ENCODE measurements around the gene PURA. TPM values are rescaled to one million over a fixed set of nuclear protein-coding genes. Genes with fewer than 3 reads are reported as not detected.

The PURA gene
- total and polyA plus RNA-seq, 10 donors = 2.8 to 36.2 (median 23.1) TPM

GRCh38 chr5:140134277-140134935, 20.5 kb downstream of the PURA start:
- WGBS, 5 donors = 90 to 96% (median 93%) methylated on average over 2 of the region's 2 CpGs
- intact Hi-C loops (cut with DNase I; ENCODE audit: low total_unique reads) = no loop called here
- TF ChIP-seq POLR2AphosphoS5 (IDR thresholded peaks at IDR 0.05) (no peak), POLR2A (IDR thresholded peaks at IDR 0.05) (no peak), CTCF (IDR thresholded peaks at IDR 0.05 in 8 of 11, conservative IDR thresholded peaks at IDR 0.05 in 3 of 11) (no peak)

GRCh38 chr5:140135127-140135526, 21.2 kb downstream of the PURA start:
- Histone ChIP-seq H3K4me3 (no peak overlapping the region), H3K4me1 (peaks cover 6 to 30% (median 12%) of the 10 kb centered on the region in 6 donors), H3K9me3 (no peaks in the 10 kb centered on the region), H3K27me3 (replicated peaks in 1 of 7) (no peaks in the 10 kb centered on the region), H3K36me3 (no peaks in the 10 kb centered on the region), H3K27ac (no peak overlapping the region)
- TF ChIP-seq POLR2AphosphoS5 (IDR thresholded peaks at IDR 0.05) (no peak), POLR2A (IDR thresholded peaks at IDR 0.05) (no peak), CTCF (IDR thresholded peaks at IDR 0.05 in 8 of 11, conservative IDR thresholded peaks at IDR 0.05 in 3 of 11) (no peak)
- intact Hi-C loops (cut with DNase I; ENCODE audit: low total_unique reads) = no loop called here
- no peak for DNase-seq

More at GRCh38 chr5:140134277-140134935, 20.5 kb downstream of the PURA start:
- H3K27me3 ChIP-seq (replicated peaks in 1 of 7) = no peaks in the 10 kb centered on the region
- H3K4me3 ChIP-seq = no peak overlapping the region
- H3K9me3 ChIP-seq = no peaks in the 10 kb centered on the region
- DNase-seq = no peak
- peaks cover 6 to 30% (median 12%) of the 10 kb centered on the region in 6 donors for H3K4me1 ChIP-seq
- H3K36me3 ChIP-seq = no peaks in the 10 kb centered on the region
- H3K27ac ChIP-seq = no peak overlapping the region

GRCh38 chr5:140136624-140137023, 22.7 kb downstream of the PURA start:
- intact Hi-C loops (cut with DNase I; ENCODE audit: low total_unique reads) = no loop called here
- 78 to 92% (median 84%) methylated on average over 1 of the region's 1 CpG for WGBS, 5 donors
- Histone ChIP-seq H3K27ac (no peak overlapping the region), H3K27me3 (replicated peaks in 1 of 7) (no peaks in the 10 kb centered on the region), H3K36me3 (no peaks in the 10 kb centered on the region), H3K4me1 (peaks cover 4 to 30% (median 12%) of the 10 kb centered on the region in 6 donors), H3K9me3 (no peaks in the 10 kb centered on the region), H3K4me3 (no peak overlapping the region)
- no peak for TF ChIP-seq POLR2A (IDR thresholded peaks at IDR 0.05)
- no peak for TF ChIP-seq POLR2AphosphoS5 (IDR thresholded peaks at IDR 0.05)
- no peak for TF ChIP-seq CTCF (IDR thresholded peaks at IDR 0.05 in 8 of 11, conservative IDR thresholded peaks at IDR 0.05 in 3 of 11)
- no peak for DNase-seq

GRCh38 chr5:140140435-140140834, 26.5 kb downstream of the PURA start:
- Histone ChIP-seq H3K4me3 (no peak overlapping the region), H3K9me3 (no peaks in the 10 kb centered on the region), H3K27ac (no peak overlapping the region), H3K27me3 (replicated peaks in 1 of 7) (peaks cover 0 to 10% (median 4%) of the 10 kb centered on the region in 7 donors), H3K36me3 (no peaks in the 10 kb centered on the region), H3K4me1 (peaks cover 0 to 29% (median 12%) of the 10 kb centered on the region in 6 donors)
- TF ChIP-seq CTCF (IDR thresholded peaks at IDR 0.05 in 8 of 11, conservative IDR thresholded peaks at IDR 0.05 in 3 of 11) (no peak), POLR2AphosphoS5 (IDR thresholded peaks at IDR 0.05) (no peak), POLR2A (IDR thresholded peaks at IDR 0.05) (no peak)
- WGBS, 5 donors = 84 to 87% (median 84%) methylated on average over 3 of the region's 3 CpGs
- intact Hi-C loops (cut with DNase I; ENCODE audit: low total_unique reads) = loop anchor here (5.0 kb wide), 1 partner anchor 63 kb away; no protein-coding TSS in a partner anchor
- DNase-seq = no peak

All from spleen (tissue), 11 donors.